Measurements from ENCODE around the gene DNAH11.

DNAH11 gene

DNA sequence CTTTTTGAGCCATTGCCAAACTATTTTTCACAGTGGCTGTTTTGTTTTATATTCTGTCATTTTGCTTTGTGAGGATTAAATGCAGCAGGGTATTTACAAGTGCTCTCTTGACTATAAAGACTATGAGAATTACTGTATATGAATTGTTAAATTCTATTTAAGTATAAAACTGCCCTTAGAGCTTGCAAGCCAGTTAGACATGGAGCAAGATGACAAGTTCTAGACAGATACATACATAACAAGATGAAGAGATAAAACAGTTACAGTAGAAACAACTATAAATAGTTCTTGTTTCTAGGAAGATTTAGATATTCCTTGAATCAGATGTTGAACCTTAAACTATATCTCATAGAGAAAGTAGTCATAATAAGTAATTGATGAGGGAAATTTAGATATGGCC, 60.6 kb downstream of the DNAH11 start:
- no peak overlapping the region for H3K56ac ChIP-seq (ENCODE audit: low read length)

DNA sequence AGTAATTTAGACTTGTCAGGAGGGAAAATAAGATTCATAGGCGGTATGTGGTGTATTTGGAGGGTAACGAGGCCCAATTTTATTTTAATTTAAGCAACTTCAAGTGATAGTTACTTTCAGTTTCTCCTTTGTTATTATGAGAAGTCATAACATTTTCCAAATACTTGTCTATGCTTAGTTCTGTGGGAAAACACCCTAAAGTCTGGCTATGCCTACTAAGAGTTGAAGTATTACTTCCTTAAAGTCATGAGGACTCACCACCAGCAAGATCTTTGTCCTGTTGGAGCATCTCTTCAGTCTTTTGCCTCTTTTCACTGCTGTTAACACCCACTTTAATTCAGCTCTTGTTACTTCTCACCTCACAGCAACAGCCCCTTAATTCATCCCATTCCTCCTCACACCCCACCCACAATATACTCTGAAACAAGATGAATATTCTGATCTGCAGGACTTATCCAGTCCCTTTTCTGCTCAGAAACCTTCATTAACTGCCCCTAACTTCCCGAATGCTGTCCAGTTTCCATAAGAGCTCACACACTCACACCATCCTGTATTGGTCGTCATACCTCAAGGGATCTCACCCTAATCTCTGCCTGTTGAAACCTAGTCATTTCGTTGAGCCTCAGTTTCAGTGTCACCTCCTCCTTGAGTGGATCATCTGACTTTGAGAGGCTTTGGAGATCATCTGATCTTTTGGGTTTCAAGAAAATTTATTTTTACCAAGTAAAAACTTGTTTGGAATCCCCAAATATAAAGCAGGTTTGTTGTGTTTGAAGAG, 61.3 kb downstream of the DNAH11 start:
- Histone ChIP-seq H2BK5ac (ENCODE audit: low read length) (no peak overlapping the region), H3K9ac (ENCODE audit: low read length) (no peak overlapping the region), H3K56ac (ENCODE audit: low read length) (no peak overlapping the region), H3K79me1 (ENCODE audit: low read length) (no peaks in the 10 kb centered on the region), H3K27me3 (ENCODE audit: insufficient read depth, low read length, poor library complexity) (no peaks in the 10 kb centered on the region), H3K23ac (ENCODE audit: low read length) (no peak overlapping the region), H3K36me3 (ENCODE audit: control insufficient read depth, insufficient read depth, low read length) (no peaks in the 10 kb centered on the region), H3K4ac (ENCODE audit: low read depth, low read length) (no peak overlapping the region), H3K4me3 (ENCODE audit: low read length) (no peak overlapping the region), H4K5ac (ENCODE audit: low read length) (no peak overlapping the region), H2BK15ac (replicated peaks; ENCODE audit: low read depth) (no peak overlapping the region), H2BK120ac (ENCODE audit: low read depth, low read length) (no peak overlapping the region), H3K4me1 (ENCODE audit: control insufficient read depth, low read depth, low read length) (no peaks in the 10 kb centered on the region), H2AK5ac (ENCODE audit: low read length) (no peak overlapping the region), H3K27ac (ENCODE audit: low read depth, low read length) (no peak overlapping the region), H4K8ac (ENCODE audit: low read depth, low read length) (no peak overlapping the region), H3K4me2 (ENCODE audit: low read length) (no peak overlapping the region), H3K18ac (ENCODE audit: low read length) (no peak overlapping the region), H3K79me2 (ENCODE audit: control insufficient read depth, insufficient read depth, low read length) (no peaks in the 10 kb centered on the region)
- WGBS (ENCODE audit: extremely low coverage, insufficient coverage, low lambda C conversion rate): no CpG with 5 or more reads among the region's 5 CpGs
- no peak for DNase-seq

More for the DNA sequence above, 60.6 kb downstream of the DNAH11 start:
- H2BK120ac ChIP-seq (ENCODE audit: low read depth, low read length): no peak overlapping the region
- no peak overlapping the region for H3K27ac ChIP-seq (ENCODE audit: low read depth, low read length)
- no peaks in the 10 kb centered on the region for H3K79me2 ChIP-seq (ENCODE audit: control insufficient read depth, insufficient read depth, low read length)
- H3K23ac ChIP-seq (ENCODE audit: low read length): no peak overlapping the region
- H3K4ac ChIP-seq (ENCODE audit: low read depth, low read length): no peak overlapping the region
- no peak overlapping the region for H2BK5ac ChIP-seq (ENCODE audit: low read length)
- no peak overlapping the region for H2AK5ac ChIP-seq (ENCODE audit: low read length)
- H3K4me3 ChIP-seq (ENCODE audit: low read length): no peak overlapping the region
- H2BK15ac ChIP-seq (replicated peaks; ENCODE audit: low read depth): no peak overlapping the region
- H3K27me3 ChIP-seq (ENCODE audit: insufficient read depth, low read length, poor library complexity): no peaks in the 10 kb centered on the region
- no peaks in the 10 kb centered on the region for H3K4me1 ChIP-seq (ENCODE audit: control insufficient read depth, low read depth, low read length)
- H3K36me3 ChIP-seq (ENCODE audit: control insufficient read depth, insufficient read depth, low read length): no peaks in the 10 kb centered on the region
- H3K4me2 ChIP-seq (ENCODE audit: low read length): no peak overlapping the region
- no peak overlapping the region for H4K8ac ChIP-seq (ENCODE audit: low read depth, low read length)
- no peak for DNase-seq
- no peak overlapping the region for H3K18ac ChIP-seq (ENCODE audit: low read length)
- no peak overlapping the region for H4K5ac ChIP-seq (ENCODE audit: low read length)
- no peaks in the 10 kb centered on the region for H3K79me1 ChIP-seq (ENCODE audit: low read length)
- H3K9ac ChIP-seq (ENCODE audit: low read length): no peak overlapping the region

DNA sequence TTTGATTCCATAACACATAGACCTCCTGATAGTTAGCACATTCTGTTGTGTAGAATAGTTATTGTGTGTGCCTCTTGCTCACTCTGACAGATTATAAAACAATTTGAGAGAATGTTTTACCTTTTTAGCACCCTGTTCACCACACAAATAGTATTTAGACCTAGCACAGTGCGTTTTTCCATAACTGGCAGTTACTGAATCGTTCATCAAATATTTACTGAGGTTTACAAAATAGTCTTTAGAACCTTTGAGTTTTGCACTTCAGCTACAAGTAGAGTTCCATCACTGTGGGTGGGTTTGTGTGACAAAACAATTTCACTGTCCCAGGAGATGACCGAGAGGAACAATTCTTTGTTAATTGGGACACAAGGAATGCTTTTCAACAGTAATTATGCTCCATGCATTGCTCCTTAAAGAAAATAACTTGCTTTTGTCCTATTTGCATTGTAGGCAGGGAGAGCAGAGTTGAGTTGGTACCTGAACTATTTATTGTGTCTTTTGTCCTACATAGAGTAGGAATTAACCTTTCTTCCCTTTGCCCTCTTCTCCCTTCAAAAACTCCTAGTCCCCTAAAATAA, 62.3 kb downstream of the DNAH11 start:
- no peak overlapping the region for H3K23ac ChIP-seq (ENCODE audit: low read length)
- no CpG with 5 or more reads among the region's 3 CpGs for WGBS (ENCODE audit: extremely low coverage, insufficient coverage, low lambda C conversion rate)
- H3K4me2 ChIP-seq (ENCODE audit: low read length): no peak overlapping the region
- no peaks in the 10 kb centered on the region for H3K4me1 ChIP-seq (ENCODE audit: control insufficient read depth, low read depth, low read length)
- no peak overlapping the region for H3K27ac ChIP-seq (ENCODE audit: low read depth, low read length)
- H2BK120ac ChIP-seq (ENCODE audit: low read depth, low read length): no peak overlapping the region
- H3K56ac ChIP-seq (ENCODE audit: low read length): no peak overlapping the region
- H3K27me3 ChIP-seq (ENCODE audit: insufficient read depth, low read length, poor library complexity): no peaks in the 10 kb centered on the region
- no peak overlapping the region for H4K8ac ChIP-seq (ENCODE audit: low read depth, low read length)
- H2BK5ac ChIP-seq (ENCODE audit: low read length): no peak overlapping the region
- H3K36me3 ChIP-seq (ENCODE audit: control insufficient read depth, insufficient read depth, low read length): no peaks in the 10 kb centered on the region
- H3K79me2 ChIP-seq (ENCODE audit: control insufficient read depth, insufficient read depth, low read length): no peaks in the 10 kb centered on the region
- no peak overlapping the region for H4K5ac ChIP-seq (ENCODE audit: low read length)
- H3K79me1 ChIP-seq (ENCODE audit: low read length): no peaks in the 10 kb centered on the region
- H2AK5ac ChIP-seq (ENCODE audit: low read length): no peak overlapping the region
- no peak overlapping the region for H3K4ac ChIP-seq (ENCODE audit: low read depth, low read length)
- H2BK15ac ChIP-seq (replicated peaks; ENCODE audit: low read depth): no peak overlapping the region
- no peak overlapping the region for H3K18ac ChIP-seq (ENCODE audit: low read length)
- H3K9ac ChIP-seq (ENCODE audit: low read length): no peak overlapping the region
- no peak overlapping the region for H3K4me3 ChIP-seq (ENCODE audit: low read length)
- no peak for DNase-seq

DNA sequence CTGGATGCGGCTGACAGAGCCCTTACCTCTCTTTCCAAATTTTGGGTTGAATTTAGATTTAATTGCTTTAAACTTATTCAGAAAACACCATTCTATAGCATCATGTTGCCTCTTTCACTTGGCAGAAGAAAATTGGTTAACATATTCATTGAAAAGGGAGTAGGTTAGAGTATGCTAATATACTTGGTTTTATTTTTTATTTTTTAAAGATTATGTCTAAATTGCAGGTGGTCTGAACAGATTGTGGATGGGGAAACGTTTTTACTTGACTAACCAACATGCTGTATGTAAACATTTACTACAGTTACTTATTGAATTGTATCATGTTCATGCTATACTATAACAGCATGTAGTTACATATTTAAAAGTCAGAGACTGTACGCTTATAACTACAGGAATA, 65.6 kb downstream of the DNAH11 start:
- no peak for DNase-seq
- Histone ChIP-seq H3K9ac (ENCODE audit: low read length) (no peak overlapping the region), H2AK5ac (ENCODE audit: low read length) (no peak overlapping the region), H3K79me2 (ENCODE audit: control insufficient read depth, insufficient read depth, low read length) (no peaks in the 10 kb centered on the region), H3K4me2 (ENCODE audit: low read length) (no peak overlapping the region), H3K18ac (ENCODE audit: low read length) (no peak overlapping the region), H3K4me3 (ENCODE audit: low read length) (no peak overlapping the region), H2BK15ac (replicated peaks; ENCODE audit: low read depth) (no peak overlapping the region), H4K5ac (ENCODE audit: low read length) (no peak overlapping the region), H3K36me3 (ENCODE audit: control insufficient read depth, insufficient read depth, low read length) (no peaks in the 10 kb centered on the region), H2BK5ac (ENCODE audit: low read length) (no peak overlapping the region), H3K4me1 (ENCODE audit: control insufficient read depth, low read depth, low read length) (no peaks in the 10 kb centered on the region), H2BK120ac (ENCODE audit: low read depth, low read length) (no peak overlapping the region), H3K4ac (ENCODE audit: low read depth, low read length) (no peak overlapping the region), H3K79me1 (ENCODE audit: low read length) (no peaks in the 10 kb centered on the region), H3K27ac (ENCODE audit: low read depth, low read length) (no peak overlapping the region), H3K27me3 (ENCODE audit: insufficient read depth, low read length, poor library complexity) (no peaks in the 10 kb centered on the region), H3K56ac (ENCODE audit: low read length) (no peak overlapping the region), H4K8ac (ENCODE audit: low read depth, low read length) (no peak overlapping the region), H3K23ac (ENCODE audit: low read length) (no peak overlapping the region)
- no CpG with 5 or more reads among the region's 3 CpGs for WGBS (ENCODE audit: extremely low coverage, insufficient coverage, low lambda C conversion rate)

DNA sequence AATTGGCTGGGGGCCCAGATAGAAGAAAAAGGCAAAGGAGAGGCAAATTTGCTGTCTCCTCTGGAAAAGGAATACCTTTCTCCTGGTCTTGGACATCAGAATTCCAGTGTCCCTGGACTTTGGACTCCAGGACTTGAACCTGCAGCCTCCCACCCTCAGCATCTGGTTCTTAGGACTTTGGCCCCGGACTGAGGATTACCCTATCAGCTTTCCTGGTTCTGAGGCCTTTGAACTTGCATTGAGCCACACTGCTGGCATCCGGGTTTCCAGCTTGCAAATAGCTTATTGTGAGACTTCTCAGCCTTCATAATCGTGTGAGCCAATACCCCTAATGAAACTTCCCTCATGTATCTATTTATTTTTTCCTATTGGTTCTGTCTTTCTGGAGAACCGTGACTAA, 68.3 kb downstream of the DNAH11 start:
- H3K23ac ChIP-seq (ENCODE audit: low read length): no peak overlapping the region
- H3K18ac ChIP-seq (ENCODE audit: low read length): no peak overlapping the region
- H3K4me1 ChIP-seq (ENCODE audit: control insufficient read depth, low read depth, low read length): no peaks in the 10 kb centered on the region
- H2BK120ac ChIP-seq (ENCODE audit: low read depth, low read length): no peak overlapping the region
- no peak overlapping the region for H4K8ac ChIP-seq (ENCODE audit: low read depth, low read length)
- no peak overlapping the region for H4K5ac ChIP-seq (ENCODE audit: low read length)
- H3K4ac ChIP-seq (ENCODE audit: low read depth, low read length): no peak overlapping the region
- no peaks in the 10 kb centered on the region for H3K79me2 ChIP-seq (ENCODE audit: control insufficient read depth, insufficient read depth, low read length)
- H3K4me2 ChIP-seq (ENCODE audit: low read length): no peak overlapping the region
- no peak overlapping the region for H2BK5ac ChIP-seq (ENCODE audit: low read length)
- H2AK5ac ChIP-seq (ENCODE audit: low read length): no peak overlapping the region
- no peaks in the 10 kb centered on the region for H3K79me1 ChIP-seq (ENCODE audit: low read length)
- no peaks in the 10 kb centered on the region for H3K27me3 ChIP-seq (ENCODE audit: insufficient read depth, low read length, poor library complexity)
- H3K56ac ChIP-seq (ENCODE audit: low read length): no peak overlapping the region
- no CpG with 5 or more reads among the region's 4 CpGs for WGBS (ENCODE audit: extremely low coverage, insufficient coverage, low lambda C conversion rate)
- DNase-seq: no peak
- H3K4me3 ChIP-seq (ENCODE audit: low read length): no peak overlapping the region
- H3K27ac ChIP-seq (ENCODE audit: low read depth, low read length): no peak overlapping the region
- H2BK15ac ChIP-seq (replicated peaks; ENCODE audit: low read depth): no peak overlapping the region
- H3K36me3 ChIP-seq (ENCODE audit: control insufficient read depth, insufficient read depth, low read length): no peaks in the 10 kb centered on the region
- no peak overlapping the region for H3K9ac ChIP-seq (ENCODE audit: low read length)

GRCh38 chr7:21616091-21616490, 73.3 kb downstream of the DNAH11 start:
- H3K56ac ChIP-seq (ENCODE audit: low read length): no peak overlapping the region
- H2BK120ac ChIP-seq (ENCODE audit: low read depth, low read length): no peak overlapping the region
- no peak overlapping the region for H2BK15ac ChIP-seq (replicated peaks; ENCODE audit: low read depth)
- no peak overlapping the region for H3K4me2 ChIP-seq (ENCODE audit: low read length)
- H3K18ac ChIP-seq (ENCODE audit: low read length): no peak overlapping the region
- WGBS (ENCODE audit: extremely low coverage, insufficient coverage, low lambda C conversion rate): no CpG with 5 or more reads among the region's 2 CpGs
- H3K4ac ChIP-seq (ENCODE audit: low read depth, low read length): no peak overlapping the region
- no peak overlapping the region for H3K4me3 ChIP-seq (ENCODE audit: low read length)
- H4K5ac ChIP-seq (ENCODE audit: low read length): no peak overlapping the region
- H3K27ac ChIP-seq (ENCODE audit: low read depth, low read length): no peak overlapping the region
- H3K4me1 ChIP-seq (ENCODE audit: control insufficient read depth, low read depth, low read length): no peaks in the 10 kb centered on the region
- H3K79me2 ChIP-seq (ENCODE audit: control insufficient read depth, insufficient read depth, low read length): no peaks in the 10 kb centered on the region
- no peak overlapping the region for H2BK5ac ChIP-seq (ENCODE audit: low read length)
- H3K79me1 ChIP-seq (ENCODE audit: low read length): no peaks in the 10 kb centered on the region
- H3K27me3 ChIP-seq (ENCODE audit: insufficient read depth, low read length, poor library complexity): no peaks in the 10 kb centered on the region
- no peaks in the 10 kb centered on the region for H3K36me3 ChIP-seq (ENCODE audit: control insufficient read depth, insufficient read depth, low read length)
- H2AK5ac ChIP-seq (ENCODE audit: low read length): no peak overlapping the region
- no peak overlapping the region for H3K23ac ChIP-seq (ENCODE audit: low read length)
- DNase-seq: no peak
- H4K8ac ChIP-seq (ENCODE audit: low read depth, low read length): no peak overlapping the region
- H3K9ac ChIP-seq (ENCODE audit: low read length): no peak overlapping the region
